Measurements from ENCODE around the gene PARD6A. TPM values are rescaled to one million over a fixed set of nuclear protein-coding genes. Genes with fewer than 3 reads are reported as not detected.

Gene PARD6A
- polyA plus RNA-seq, 1 donor (not counting 4 experiments of a cell fraction or from before 2014, with no cell fraction given): 0.20 TPM

DNA sequence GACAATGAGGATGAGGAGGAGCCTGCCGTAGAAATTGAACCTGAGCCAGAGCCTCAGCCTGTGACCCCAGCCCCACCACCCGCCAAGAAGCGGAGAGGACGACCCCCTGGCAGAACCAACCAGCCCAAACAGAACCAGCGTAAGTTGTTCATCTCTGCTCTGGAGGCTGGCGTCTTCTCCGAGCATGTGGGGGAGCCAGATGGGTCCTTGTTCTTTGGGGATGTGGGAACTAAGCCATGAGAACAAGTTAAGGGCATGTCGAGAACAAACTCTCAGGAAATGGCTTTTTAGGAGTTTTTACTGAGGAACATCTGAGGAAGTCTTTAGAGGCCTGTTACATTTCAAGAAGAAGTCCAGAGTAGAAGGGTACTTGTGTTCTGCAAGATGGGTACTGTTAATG is 24.0 kb upstream of the PARD6A start:
- Histone ChIP-seq H3K4me3 (ENCODE audit: control insufficient read depth in 2 of 3, extremely low read depth in 1 of 3, insufficient read depth in 2 of 3, low read depth in 1 of 3, low read length in 3 of 3) (no peak overlapping the region), H3K27me3 (ENCODE audit: control insufficient read depth, extremely low read depth, insufficient read depth, low read length) (no peaks in the 10 kb centered on the region), H3K27ac (ENCODE audit: control insufficient read depth, insufficient read depth, low read length) (no peak overlapping the region), H3K9ac (ENCODE audit: control insufficient read depth, extremely low read depth, insufficient read depth, low read length) (no peak overlapping the region), H3K4me1 (ENCODE audit: control insufficient read depth, extremely low read depth, insufficient read depth, low read length) (peaks cover under 1% of the 10 kb centered on the region), H3K79me2 (ENCODE audit: control insufficient read depth, insufficient read depth, low read length) (no peaks in the 10 kb centered on the region), H2AFZ (ENCODE audit: control insufficient read depth, low read length) (no peak overlapping the region), H4K20me1 (ENCODE audit: control insufficient read depth, extremely low read depth, insufficient read depth, low read length) (no peaks in the 10 kb centered on the region), H3K9me1 (ENCODE audit: control insufficient read depth, extremely low read depth, insufficient read depth, low read length) (peaks cover under 1% of the 10 kb centered on the region), H3K4me2 (ENCODE audit: control insufficient read depth, extremely low read depth, insufficient read depth, low read depth, low read length) (no peak overlapping the region), H3K36me3 (ENCODE audit: control insufficient read depth in 2 of 2, extremely low read depth in 1 of 2, insufficient read depth in 2 of 2, low read length in 2 of 2) (peaks cover 17 to 20% of the 10 kb centered on the region in 2 experiments), H3K9me3 (ENCODE audit: control insufficient read depth, low read depth, low read length) (no peaks in the 10 kb centered on the region)
- DNase-seq (ENCODE audit: low read depth, low spot score) (no peak), FAIRE-seq (no peak)
- dilution Hi-C loops (cut with MboI; ENCODE audit: extremely low pct_ligation_motif_present, low sequenced_read_pairs): no loop called here
- TF ChIP-seq EZH2 (IDR thresholded peaks at IDR 0.05; ENCODE audit: low read length): no peak
- TF ChIP-seq, protein P1, sequence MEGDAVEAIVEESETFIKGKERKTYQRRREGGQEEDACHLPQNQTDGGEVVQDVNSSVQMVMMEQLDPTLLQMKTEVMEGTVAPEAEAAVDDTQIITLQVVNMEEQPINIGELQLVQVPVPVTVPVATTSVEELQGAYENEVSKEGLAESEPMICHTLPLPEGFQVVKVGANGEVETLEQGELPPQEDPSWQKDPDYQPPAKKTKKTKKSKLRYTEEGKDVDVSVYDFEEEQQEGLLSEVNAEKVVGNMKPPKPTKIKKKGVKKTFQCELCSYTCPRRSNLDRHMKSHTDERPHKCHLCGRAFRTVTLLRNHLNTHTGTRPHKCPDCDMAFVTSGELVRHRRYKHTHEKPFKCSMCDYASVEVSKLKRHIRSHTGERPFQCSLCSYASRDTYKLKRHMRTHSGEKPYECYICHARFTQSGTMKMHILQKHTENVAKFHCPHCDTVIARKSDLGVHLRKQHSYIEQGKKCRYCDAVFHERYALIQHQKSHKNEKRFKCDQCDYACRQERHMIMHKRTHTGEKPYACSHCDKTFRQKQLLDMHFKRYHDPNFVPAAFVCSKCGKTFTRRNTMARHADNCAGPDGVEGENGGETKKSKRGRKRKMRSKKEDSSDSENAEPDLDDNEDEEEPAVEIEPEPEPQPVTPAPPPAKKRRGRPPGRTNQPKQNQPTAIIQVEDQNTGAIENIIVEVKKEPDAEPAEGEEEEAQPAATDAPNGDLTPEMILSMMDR (optimal IDR thresholded peaks at IDR 0.05 in 1 of 3, IDR thresholded peaks at IDR 0.05 in 1 of 3, conservative IDR thresholded peaks at IDR 0.05 in 1 of 3; ENCODE audit: extremely low read depth in 1 of 3, insufficient read depth in 2 of 3, low read length in 3 of 3): no peak

DNA sequence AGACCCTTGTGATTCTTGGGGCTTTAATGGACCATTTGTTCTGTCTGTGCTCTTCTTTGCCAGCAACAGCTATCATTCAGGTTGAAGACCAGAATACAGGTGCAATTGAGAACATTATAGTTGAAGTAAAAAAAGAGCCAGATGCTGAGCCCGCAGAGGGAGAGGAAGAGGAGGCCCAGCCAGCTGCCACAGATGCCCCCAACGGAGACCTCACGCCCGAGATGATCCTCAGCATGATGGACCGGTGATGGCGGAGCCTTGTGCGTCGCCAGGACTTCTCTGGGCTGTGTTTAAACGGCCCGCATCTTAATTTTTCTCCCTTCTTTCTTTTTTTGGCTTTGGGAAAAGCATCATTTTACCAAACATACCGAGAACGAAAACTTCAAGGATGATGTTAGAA is 23.1 kb upstream of the PARD6A start:
- Histone ChIP-seq H3K4me2 (ENCODE audit: control insufficient read depth, extremely low read depth, insufficient read depth, low read depth, low read length) (no peak overlapping the region), H3K27me3 (ENCODE audit: control insufficient read depth, extremely low read depth, insufficient read depth, low read length) (no peaks in the 10 kb centered on the region), H4K20me1 (ENCODE audit: control insufficient read depth, extremely low read depth, insufficient read depth, low read length) (no peaks in the 10 kb centered on the region), H3K36me3 (ENCODE audit: control insufficient read depth in 2 of 2, extremely low read depth in 1 of 2, insufficient read depth in 2 of 2, low read length in 2 of 2) (peaks cover 15 to 16% of the 10 kb centered on the region in 2 experiments), H3K9ac (ENCODE audit: control insufficient read depth, extremely low read depth, insufficient read depth, low read length) (no peak overlapping the region), H3K4me3 (ENCODE audit: control insufficient read depth in 2 of 3, extremely low read depth in 1 of 3, insufficient read depth in 2 of 3, low read depth in 1 of 3, low read length in 3 of 3) (no peak overlapping the region), H2AFZ (ENCODE audit: control insufficient read depth, low read length) (no peak overlapping the region), H3K9me3 (ENCODE audit: control insufficient read depth, low read depth, low read length) (no peaks in the 10 kb centered on the region), H3K27ac (ENCODE audit: control insufficient read depth, insufficient read depth, low read length) (no peak overlapping the region), H3K9me1 (ENCODE audit: control insufficient read depth, extremely low read depth, insufficient read depth, low read length) (peaks cover 3% of the 10 kb centered on the region), H3K79me2 (ENCODE audit: control insufficient read depth, insufficient read depth, low read length) (no peaks in the 10 kb centered on the region), H3K4me1 (ENCODE audit: control insufficient read depth, extremely low read depth, insufficient read depth, low read length) (peaks cover 5% of the 10 kb centered on the region)
- dilution Hi-C loops (cut with MboI; ENCODE audit: extremely low pct_ligation_motif_present, low sequenced_read_pairs): no loop called here
- no peak for TF ChIP-seq EZH2 (IDR thresholded peaks at IDR 0.05; ENCODE audit: low read length)
- TF ChIP-seq, protein P1 (optimal IDR thresholded peaks at IDR 0.05 in 1 of 3, IDR thresholded peaks at IDR 0.05 in 1 of 3, conservative IDR thresholded peaks at IDR 0.05 in 1 of 3; ENCODE audit: extremely low read depth in 1 of 3, insufficient read depth in 2 of 3, low read length in 3 of 3): no peak
- FAIRE-seq: no peak
- DNase-seq (ENCODE audit: low read depth, low spot score): no peak

All from keratinocyte (primary cell).